IMR-90 (cell line): ENCODE measurements around the gene TOMM22. TPM values are rescaled to one million over a fixed set of nuclear protein-coding genes. Genes with fewer than 3 reads are reported as not detected.

Experiments
- ATAC-seq: fragments of 200-7000 bp; cut with Tn5 transposase; 2 replicates; pipeline ENCODE4 v1.9.1; 2020; ENCODE audit warnings: low read depth, mild to moderate bottlenecking, moderate library complexity
- BruUV-seq: library from RNA; stranded (reverse); fragments of 400-500 nt; replicated peaks from 2 replicates; lab custom pipeline; 2021; lab: Mats Ljungman, UMichigan
- CTCF ChIA-PET: fragments of 300-600 bp; formaldehyde crosslinking; extraction: SDS; loops from one replicate; lab custom pipeline; 2021; ENCODE audit warnings: antibody characterized with exemption; lab: Yijun Ruan, JAX
- POLR2A ChIA-PET: fragments of 300-600 bp; sonication (Branson Sonifier 250); formaldehyde crosslinking; loops from one replicate; lab custom pipeline; 2022; ENCODE audit warnings: antibody characterized with exemption; ENCODE audit not compliant: unreplicated experiment; lab: Charles Lee
- DNase-seq: peaks from one replicate; pipeline ENCODE4 v3.0.0; 2013
- H2AFZ ChIP-seq: replicated peaks from 2 replicates; pipeline ENCODE3; 2013; ENCODE audit warnings: low read length, mild to moderate bottlenecking; ENCODE audit not compliant: poor library complexity
- H2AK5ac ChIP-seq: 2 replicates; pipeline ENCODE4 v1.6.1; 2013; ENCODE audit warnings: low read depth, low read length, inconsistent platforms
- H2AK9ac ChIP-seq: replicated peaks from 2 replicates; pipeline ENCODE3; 2013; ENCODE audit warnings: mild to moderate bottlenecking, low read depth, low read length, moderate library complexity; ENCODE audit not compliant: poor library complexity
- H2BK120ac ChIP-seq: 2 replicates; pipeline ENCODE4 v1.6.1; 2013; ENCODE audit warnings: low read depth, low read length, inconsistent platforms
- H2BK15ac ChIP-seq: 3 replicates; pipeline ENCODE4 v1.6.1; 2013; ENCODE audit warnings: low read depth, low read length, inconsistent platforms
- H2BK20ac ChIP-seq: 2 replicates; pipeline ENCODE4 v1.6.1; 2013; ENCODE audit warnings: low read depth, mild to moderate bottlenecking, inconsistent platforms, low read length, moderate library complexity
- H2BK5ac ChIP-seq: 2 replicates; pipeline ENCODE4 v1.6.1; 2013; ENCODE audit warnings: mild to moderate bottlenecking, low read depth, low read length, inconsistent platforms; ENCODE audit not compliant: poor library complexity, severe bottlenecking
- H3K14ac ChIP-seq: replicated peaks from 2 replicates; pipeline ENCODE4 v1.6.1; 2013; ENCODE audit warnings: low read depth, low read length, inconsistent platforms
- H3K18ac ChIP-seq: 2 replicates; pipeline ENCODE4 v1.6.1; 2013; ENCODE audit warnings: low read depth, low read length, control low read depth
- H3K23ac ChIP-seq: 2 replicates; pipeline ENCODE4 v1.6.1; 2013; ENCODE audit warnings: low read depth, low read length, inconsistent platforms
- H3K27ac ChIP-seq: 2 replicates; pipeline ENCODE4 v1.5.1; 2013; ENCODE audit warnings: mild to moderate bottlenecking, control low read depth, low read length; ENCODE audit not compliant: insufficient read depth
- H3K27me3 ChIP-seq: 2 replicates; pipeline ENCODE4 v1.6.1; 2013; ENCODE audit warnings: low read length; ENCODE audit not compliant: control insufficient read depth, insufficient read depth
- H3K36me3 ChIP-seq: 2 replicates; pipeline ENCODE4 v1.6.1; 2013; ENCODE audit warnings: low read length, mixed read lengths; ENCODE audit not compliant: control insufficient read depth, insufficient read depth
- H3K4ac ChIP-seq: 2 replicates; pipeline ENCODE4 v1.6.1; 2013; ENCODE audit warnings: low read depth, low read length, inconsistent platforms
- H3K4me1 ChIP-seq: 2 replicates; pipeline ENCODE4 v1.6.1; 2013; ENCODE audit warnings: low read length, mixed read lengths; ENCODE audit not compliant: control insufficient read depth, insufficient read depth
- H3K4me2 ChIP-seq: 2 replicates; pipeline ENCODE4 v1.6.1; 2013; ENCODE audit warnings: low read depth, mild to moderate bottlenecking, control low read depth, low read length, moderate library complexity
- H3K4me3 ChIP-seq: 2 replicates; pipeline ENCODE4 v1.5.1; 2013; ENCODE audit warnings: low read depth, mild to moderate bottlenecking, control low read depth, low read length, moderate library complexity; ENCODE audit not compliant: insufficient read depth
- H3K56ac ChIP-seq: 2 replicates; pipeline ENCODE4 v1.6.1; 2013; ENCODE audit warnings: low read length, inconsistent platforms; ENCODE audit not compliant: insufficient read depth; ENCODE audit errors: extremely low read depth
- H3K79me1 ChIP-seq, 2 experiments: 2 replicates each; pipeline ENCODE4 v1.6.1; 2013; ENCODE audit warnings: low read length in 2 of 2, inconsistent platforms in 1 of 2, low read depth in 1 of 2
- H3K9ac ChIP-seq: 2 replicates; pipeline ENCODE4 v1.6.1; 2013; ENCODE audit warnings: low read depth, low read length, control low read depth
- H3K9me1 ChIP-seq: 2 replicates; pipeline ENCODE4 v1.6.1; 2013; ENCODE audit warnings: low read length, inconsistent platforms; ENCODE audit not compliant: insufficient read depth
- H3K9me3 ChIP-seq: 2 replicates; pipeline ENCODE4 v1.6.1; 2013; ENCODE audit warnings: low read length; ENCODE audit not compliant: control insufficient read depth, insufficient read depth
- H4K20me1 ChIP-seq: 2 replicates; pipeline ENCODE4 v1.6.1; 2013; ENCODE audit warnings: low read length, inconsistent platforms; ENCODE audit not compliant: insufficient read depth
- H4K5ac ChIP-seq: 2 replicates; pipeline ENCODE4 v1.6.1; 2013; ENCODE audit warnings: mild to moderate bottlenecking, low read depth, low read length, control low read depth
- H4K8ac ChIP-seq, 2 experiments: 2 replicates each; pipeline ENCODE4 v1.6.1; 2013; ENCODE audit warnings: low read depth in 2 of 2, low read length in 2 of 2, control low read depth in 1 of 2, inconsistent platforms in 1 of 2
- H4K91ac ChIP-seq: 2 replicates; pipeline ENCODE4 v1.6.1; 2013; ENCODE audit warnings: low read depth, low read length, inconsistent platforms; ENCODE audit not compliant: insufficient read depth
- BHLHE40 ChIP-seq: fragments of 150-350 bp; IDR thresholded peaks from 2 replicates; pipeline ENCODE4 v1.6.1; 2016; ENCODE audit warnings: mild to moderate bottlenecking, low read depth, low read length
- CEBPB ChIP-seq: IDR thresholded peaks from 2 replicates; pipeline ENCODE4 v1.6.1; 2012; ENCODE audit warnings: low read depth, low read length, improper control_type of control experiment
- CHD1 ChIP-seq: IDR thresholded peaks from 2 replicates; pipeline ENCODE4 v1.6.1; 2012; ENCODE audit warnings: low read depth, low read length, improper control_type of control experiment
- CTCF ChIP-seq: conservative IDR thresholded peaks from 2 replicates; pipeline ENCODE4 v1.5.1; 2012; ENCODE audit warnings: mild to moderate bottlenecking, low read depth, low read length, improper control_type of control experiment
- ELK1 ChIP-seq: fragments of 150-350 bp; IDR thresholded peaks from 2 replicates; pipeline ENCODE4 v1.6.1; 2016; ENCODE audit warnings: low read depth, mild to moderate bottlenecking, low read length, moderate library complexity, borderline replicate concordance
- FOS ChIP-seq: fragments of 150-350 bp; IDR thresholded peaks from 2 replicates; pipeline ENCODE4 v1.6.1; 2016; ENCODE audit warnings: low read depth, low read length
- MAFK ChIP-seq: IDR thresholded peaks from 2 replicates; pipeline ENCODE4 v1.6.1; 2012; ENCODE audit warnings: low read depth, low read length, improper control_type of control experiment
- MAZ ChIP-seq: IDR thresholded peaks from 2 replicates; pipeline ENCODE4 v1.6.1; 2012; ENCODE audit warnings: low read depth, mild to moderate bottlenecking, low read length, improper control_type of control experiment, moderate library complexity, borderline replicate concordance
- MXI1 ChIP-seq: IDR thresholded peaks from 2 replicates; pipeline ENCODE4 v1.6.1; 2012; ENCODE audit warnings: low read depth, mild to moderate bottlenecking, low read length, moderate library complexity, borderline replicate concordance
- NFE2L2 ChIP-seq: fragments of 150-350 bp; IDR thresholded peaks from 2 replicates; pipeline ENCODE4 v1.6.1; 2016; ENCODE audit warnings: low read depth, mild to moderate bottlenecking, low read length
- POLR2A ChIP-seq: IDR thresholded peaks from 2 replicates; pipeline ENCODE4 v1.6.1; 2012; ENCODE audit warnings: mild to moderate bottlenecking, low read depth, low read length
- RAD21 ChIP-seq: IDR thresholded peaks from 2 replicates; pipeline ENCODE4 v1.6.1; 2012; ENCODE audit warnings: low read length, improper control_type of control experiment
- RCOR1 ChIP-seq: IDR thresholded peaks from 2 replicates; pipeline ENCODE4 v1.6.1; 2012; ENCODE audit warnings: mild to moderate bottlenecking, low read length, improper control_type of control experiment; ENCODE audit not compliant: insufficient replicate concordance
- RFX5 ChIP-seq: IDR thresholded peaks from 2 replicates; pipeline ENCODE4 v1.8.0; 2012; ENCODE audit warnings: low read depth, mild to moderate bottlenecking, low read length, moderate library complexity
- SMC3 ChIP-seq: fragments of 150-350 bp; IDR thresholded peaks from 2 replicates; pipeline ENCODE4 v1.6.1; 2016; ENCODE audit warnings: low read depth, mild to moderate bottlenecking, antibody characterized with exemption, low read length, moderate library complexity
- USF2 ChIP-seq: fragments of 150-350 bp; IDR thresholded peaks from 2 replicates; pipeline ENCODE4 v1.6.1; 2017; ENCODE audit warnings: mild to moderate bottlenecking, antibody characterized with exemption, low read length, low read depth
- WGBS, 2 experiments: methylation state at CpG; one replicate each; pipeline versions ENCODE4 v1.1.5 to v1.1.7; 2013; ENCODE audit warnings: missing lambda C conversion rate in 2 of 2; ENCODE audit not compliant: insufficient read length in 1 of 2; ENCODE audit errors: extremely low coverage in 2 of 2; 5-methylcytosine and 5-hydroxymethylcytosine counted together
- dilution Hi-C: fragments of 300-500 bp; cut with HindIII; formaldehyde crosslinking; loops from one replicate; pipeline ENCODE4 v1.14.3; 2018; ENCODE audit warnings: low sequenced_read_pairs; ENCODE audit not compliant: unreplicated experiment
- in situ Hi-C: fragments of 300-500 bp; cut with MboI; formaldehyde crosslinking; loops from 3 replicates; pipeline ENCODE4 v1.14.3; 2019; ENCODE audit warnings: low sequenced_read_pairs, inconsistent platforms, mixed read lengths
- intact Hi-C: fragments of 100-400 bp; cut with micrococcal nuclease; formaldehyde crosslinking; loops from 2 replicates; pipeline ENCODE4 v1.10.0; 2022
- polyA plus RNA-seq, 3 experiments: library from polyadenylated mRNA; depleted of rRNA; stranded (reverse); fragments of >200 nt; gene quantifications; 2 replicates each; pipeline ENCODE4 v1.2.3, GENCODE V29; 2012; ENCODE audit warnings: low replicate concordance in 1 of 3
- total RNA-seq: library from RNA; depleted of rRNA; stranded (reverse); fragments of >200 nt; gene quantifications from 2 replicates; pipeline ENCODE4 v1.2.3, GENCODE V29; 2012

Gene TOMM22
- total and polyA plus RNA-seq, 2 of the 4 experiments (the other 2 are of a cell fraction) = 38.7 to 78.0 TPM

GRCh38 chr22:38732251-38732815 is 50.6 kb downstream of the TOMM22 start:
- peaks cover 0 to 10% of the 10 kb centered on the region in 2 experiments; a peak in 2 of 4 replicates for H3K79me1 ChIP-seq
- intact Hi-C loops (no loop called here), in situ Hi-C loops (no loop called here), dilution Hi-C loops (no loop called here)
- peaks cover 5% of the 10 kb centered on the region for H3K4me1 ChIP-seq
- WGBS, 2 experiments = 80% methylated on average over 4 of the region's 13 CpGs; no CpG with 5 or more reads in 1 of the 2 experiments
- H2AK5ac ChIP-seq = no peak overlapping the region
- POLR2A ChIA-PET = no interaction called here
- no peak overlapping the region for H3K18ac ChIP-seq
- DNase-seq (no peak), ATAC-seq (no peak)
- H3K27ac ChIP-seq = no peak overlapping the region
- H2BK120ac ChIP-seq = no peak overlapping the region
- peaks cover 18% of the 10 kb centered on the region for H4K20me1 ChIP-seq
- H2AFZ ChIP-seq = no peak overlapping the region
- H3K4me2 ChIP-seq = no peak overlapping the region
- H4K5ac ChIP-seq = no peak overlapping the region
- no peak overlapping the region for H3K23ac ChIP-seq
- H3K9me1 ChIP-seq = no peaks in the 10 kb centered on the region
- no peak overlapping the region for H3K14ac ChIP-seq
- no peak overlapping the region for H2BK20ac ChIP-seq
- BruUV-seq = no TSS peak
- H3K9ac ChIP-seq = no peak overlapping the region
- H3K4ac ChIP-seq = no peak overlapping the region
- CTCF ChIA-PET = no interaction called here
- H3K27me3 ChIP-seq = no peaks in the 10 kb centered on the region
- no peak overlapping the region for H3K56ac ChIP-seq
- H4K8ac ChIP-seq = no peak overlapping the region
- H2BK15ac ChIP-seq = no peak overlapping the region
- no peak for TF ChIP-seq RFX5
- TF ChIP-seq NFE2L2 = no peak
- TF ChIP-seq BHLHE40 = no peak
- no peak for TF ChIP-seq USF2
- no peak for TF ChIP-seq SMC3
- TF ChIP-seq RCOR1 = no peak
- no peak for TF ChIP-seq ELK1
- TF ChIP-seq CEBPB = no peak
- no peak for TF ChIP-seq RAD21
- no peak for TF ChIP-seq CHD1
- TF ChIP-seq MAZ = no peak
- no peak for TF ChIP-seq MXI1
- TF ChIP-seq MAFK = no peak
- no peak for TF ChIP-seq FOS
- no peak for TF ChIP-seq POLR2A
- no peak for TF ChIP-seq CTCF
- no peak overlapping the region for H2BK5ac ChIP-seq
- no peak overlapping the region for H2AK9ac ChIP-seq
- no peaks in the 10 kb centered on the region for H3K9me3 ChIP-seq
- H3K4me3 ChIP-seq = no peak overlapping the region
- no peak overlapping the region for H4K91ac ChIP-seq
- peaks cover 77% of the 10 kb centered on the region for H3K36me3 ChIP-seq
